Hepatocyte (in vitro differentiated cells): ENCODE data around the gene WDR88. TPM values are rescaled to one million over a fixed set of nuclear protein-coding genes. Genes with fewer than 3 reads are reported as not detected.
"Not testable (repeated sequence)": the region's sequence is repeated elsewhere in the genome, so short reads cannot be mapped to it uniquely, and the experiment has no call there.

Experiments used
- DNase-seq: peaks from one replicate; pipeline ENCODE4 v3.0.0-alpha.2; 2016; ENCODE audit warnings: low spot score
- H2AFZ ChIP-seq: fragments of 200-600 bp; sonication (generic); 2 replicates; pipeline ENCODE4 v1.6.0; 2016; ENCODE audit warnings: antibody characterized with exemption, mild to moderate bottlenecking
- H3K27ac ChIP-seq: fragments of 200-600 bp; sonication (generic); 2 replicates; pipeline ENCODE4 v1.5.1; 2016; ENCODE audit warnings: mild to moderate bottlenecking
- H3K27me3 ChIP-seq: fragments of 200-600 bp; sonication (generic); 2 replicates; pipeline ENCODE4 v1.6.1; 2016
- H3K36me3 ChIP-seq: fragments of 200-600 bp; sonication (generic); replicated peaks from 2 replicates; pipeline ENCODE4 v1.5.1; 2016; ENCODE audit warnings: low read depth; ENCODE audit not compliant: insufficient read depth
- H3K4me1 ChIP-seq: fragments of 200-600 bp; sonication (generic); 2 replicates; pipeline ENCODE4 v1.5.1; 2016; ENCODE audit warnings: mild to moderate bottlenecking, moderate library complexity; ENCODE audit not compliant: insufficient read depth
- H3K4me2 ChIP-seq: fragments of 200-600 bp; sonication (generic); 2 replicates; pipeline ENCODE4 v1.6.0; 2016
- H3K4me3 ChIP-seq: fragments of 200-600 bp; sonication (generic); 2 replicates; pipeline ENCODE4 v1.5.1; 2016; ENCODE audit warnings: mild to moderate bottlenecking
- H3K79me2 ChIP-seq: fragments of 200-600 bp; sonication (generic); 2 replicates; pipeline ENCODE4 v1.6.0; 2017; ENCODE audit warnings: mild to moderate bottlenecking
- H3K9me2 ChIP-seq: fragments of 200-600 bp; sonication (generic); replicated peaks from 2 replicates; pipeline ENCODE4 v1.6.0; 2017; ENCODE audit warnings: mild to moderate bottlenecking; ENCODE audit not compliant: insufficient read depth
- H3K9me3 ChIP-seq: fragments of 200-600 bp; sonication (generic); 2 replicates; pipeline ENCODE4 v1.5.1; 2016; ENCODE audit warnings: low read depth, mild to moderate bottlenecking
- H4K20me1 ChIP-seq: fragments of 200-600 bp; sonication (generic); 2 replicates; pipeline ENCODE4 v1.6.0; 2016; ENCODE audit warnings: mild to moderate bottlenecking; ENCODE audit not compliant: insufficient read depth, poor library complexity, severe bottlenecking
- CTCF ChIP-seq: fragments of 200-600 bp; sonication (generic); IDR thresholded peaks from 2 replicates; pipeline ENCODE4 v1.5.1; 2016; ENCODE audit warnings: antibody characterized with exemption, mild to moderate bottlenecking; ENCODE audit not compliant: poor library complexity
- EZH2 ChIP-seq: fragments of 200-600 bp; sonication (generic); IDR thresholded peaks from 2 replicates; pipeline ENCODE4 v1.6.1; 2016; ENCODE audit warnings: antibody characterized with exemption, mild to moderate bottlenecking, borderline replicate concordance
- EZH2phosphoT487 ChIP-seq: fragments of 200-600 bp; sonication (generic); IDR thresholded peaks from one replicate; pipeline ENCODE4 v1.6.1; 2018; ENCODE audit warnings: antibody characterized with exemption, mild to moderate bottlenecking, low read depth, moderate library complexity; ENCODE audit not compliant: unreplicated experiment, severe bottlenecking
- WGBS: methylation state at CpG from one replicate; pipeline ENCODE4 v1.1.6; 2016; ENCODE audit warnings: low lambda C conversion rate; ENCODE audit errors: missing lambda C conversion rate; 5-methylcytosine and 5-hydroxymethylcytosine counted together
- polyA plus RNA-seq: library from polyadenylated mRNA; unstranded; fragments of >200 nt; fragmentation: Nextera tagmentation; extraction: Ambion mirVana; gene quantifications from 2 replicates; pipeline ENCODE4 v1.2.1, GENCODE V29; 2016
- total RNA-seq: library from RNA; depleted of rRNA; stranded (reverse); fragments of >200 nt; gene quantifications from 2 replicates; pipeline ENCODE4 v1.2.3, GENCODE V29; 2014

Gene WDR88
- total and polyA plus RNA-seq, 2 experiments from 2014 or later: 0.11 TPM; not detected in 1

GRCh38 chr19:33220115-33220514, 88.2 kb downstream of the WDR88 start:
- Histone ChIP-seq H3K4me2 (no peak overlapping the region), H3K9me3 (no peaks in the 10 kb centered on the region), H3K9me2 (no peaks in the 10 kb centered on the region), H4K20me1 (no peaks in the 10 kb centered on the region), H3K79me2 (no peaks in the 10 kb centered on the region), H3K36me3 (no peaks in the 10 kb centered on the region), H3K4me3 (no peak overlapping the region), H3K4me1 (no peaks in the 10 kb centered on the region), H2AFZ (no peak overlapping the region), H3K27me3 (peaks cover 11% of the 10 kb centered on the region), H3K27ac (no peak overlapping the region)
- DNase-seq: no peak
- TF ChIP-seq EZH2 (no peak), EZH2phosphoT487 (no peak), CTCF (no peak)
- WGBS: 94% methylated on average over 18 of the region's 18 CpGs

GRCh38 chr19:33220735-33221134, 88.8 kb downstream of the WDR88 start:
- no peaks in the 10 kb centered on the region for H3K9me3 ChIP-seq
- no peak overlapping the region for H3K4me3 ChIP-seq
- no peak overlapping the region for H3K27ac ChIP-seq
- no peak overlapping the region for H2AFZ ChIP-seq
- no peaks in the 10 kb centered on the region for H4K20me1 ChIP-seq
- H3K4me1 ChIP-seq: peaks cover under 1% of the 10 kb centered on the region
- no peak overlapping the region for H3K4me2 ChIP-seq
- H3K36me3 ChIP-seq: no peaks in the 10 kb centered on the region
- no peaks in the 10 kb centered on the region for H3K9me2 ChIP-seq
- DNase-seq: no peak
- peaks cover 17% of the 10 kb centered on the region for H3K27me3 ChIP-seq
- H3K79me2 ChIP-seq: no peaks in the 10 kb centered on the region
- WGBS: 90% methylated on average over 9 of the region's 9 CpGs
- TF ChIP-seq EZH2: no peak

- Histone ChIP-seq H3K4me3 (no peak overlapping the region), H3K27ac (no peak overlapping the region), H3K9me3 (no peaks in the 10 kb centered on the region), H3K4me1 (peaks cover 9% of the 10 kb centered on the region), H3K9me2 (no peaks in the 10 kb centered on the region), H3K4me2 (no peak overlapping the region), H4K20me1 (no peaks in the 10 kb centered on the region), H3K79me2 (no peaks in the 10 kb centered on the region), H3K27me3 (peaks cover 26% of the 10 kb centered on the region), H3K36me3 (no peaks in the 10 kb centered on the region), H2AFZ (no peak overlapping the region)
- WGBS: 84% methylated on average over 6 of the region's 6 CpGs
- TF ChIP-seq EZH2: no peak
- no peak for TF ChIP-seq EZH2phosphoT487
- no peak for TF ChIP-seq CTCF
- no peak for DNase-seq
Measured at GRCh38 chr19:33221638-33222037, 89.7 kb downstream of the WDR88 start.

- not testable (repeated sequence) for H3K4me2 ChIP-seq, H3K27ac ChIP-seq, H3K79me2 ChIP-seq, H3K36me3 ChIP-seq, H4K20me1 ChIP-seq, H3K4me1 ChIP-seq, DNase-seq, H2AFZ ChIP-seq, H3K4me3 ChIP-seq, H3K9me2 ChIP-seq, H3K9me3 ChIP-seq
- H3K27me3 ChIP-seq: peaks cover 26% of the 10 kb centered on the region
- WGBS: 100% methylated on average over 2 of the region's 2 CpGs
Measured at GRCh38 chr19:33222255-33222654, 90.3 kb downstream of the WDR88 start.
